Naive thymus-derived CD4-positive, alpha-beta T cell (primary cell): Measurements from ENCODE around the gene KBTBD13. TPM values are rescaled to one million over a fixed set of nuclear protein-coding genes. Genes with fewer than 3 reads are reported as not detected.

Experiments used
- ATAC-seq: fragments of 150-1000 bp; cut with Tn5 transposase; 2 replicates; pipeline ENCODE4 v1.10.0; 2021; ENCODE audit warnings: mild to moderate bottlenecking, moderate library complexity
- CTCF ChIA-PET: fragments of 350-600 bp; sonication (Branson Sonifier 250); formaldehyde crosslinking; loops from one replicate; lab custom pipeline; 2021; ENCODE audit warnings: antibody characterized with exemption; lab: Charles Lee
- POLR2A ChIA-PET: fragments of 350-600 bp; sonication (Branson Sonifier 250); formaldehyde crosslinking; loops from one replicate; lab custom pipeline; 2021; ENCODE audit warnings: antibody characterized with exemption, inconsistent platforms; lab: Charles Lee
- DNase-seq, 9 donors: peaks; one replicate each; pipeline versions ENCODE4 v3.0.0 to v3.0.0-alpha.2; 2020 to 2022; ENCODE audit warnings: mixed read lengths in 1 of 9
- H3K27ac ChIP-seq: one replicate; pipeline ENCODE4 v1.7.0; 2013; ENCODE audit warnings: mild to moderate bottlenecking, low read depth, low read length, moderate library complexity
- H3K27me3 ChIP-seq, 2 donors: one replicate each; pipeline ENCODE4 v1.7.0; 2013; ENCODE audit warnings: low read length in 2 of 2, mild to moderate bottlenecking in 2 of 2, moderate library complexity in 2 of 2; ENCODE audit not compliant: control insufficient read depth in 2 of 2, insufficient read depth in 2 of 2
- H3K36me3 ChIP-seq, 3 experiments: 1 replicate in 2 of 3; 2 replicates in 1 of 3; pipeline ENCODE4 v1.7.0; 2013; ENCODE audit warnings: low read length in 3 of 3, mild to moderate bottlenecking in 3 of 3, moderate library complexity in 1 of 3; ENCODE audit not compliant: insufficient read depth in 3 of 3, control insufficient read depth in 2 of 3
- H3K4me1 ChIP-seq, 2 donors: one replicate each; pipeline ENCODE4 v1.7.0; 2013; ENCODE audit warnings: low read length in 2 of 2, mild to moderate bottlenecking in 2 of 2, moderate library complexity in 1 of 2; ENCODE audit not compliant: control insufficient read depth in 2 of 2, insufficient read depth in 2 of 2
- H3K4me3 ChIP-seq: 2 replicates; pipeline ENCODE4 v1.7.0; 2013; ENCODE audit warnings: mild to moderate bottlenecking, low read length
- H3K9me3 ChIP-seq, 3 experiments: 1 replicate in 2 of 3; 2 replicates in 1 of 3; pipeline ENCODE4 v1.7.0; 2013; ENCODE audit warnings: low read length in 3 of 3; ENCODE audit not compliant: control insufficient read depth in 2 of 3
- H3K27ac Mint-ChIP-seq, 9 donors: one replicate each; pipeline ENCODE4 v1.8.0; 2020 to 2022; ENCODE audit warnings: mixed read lengths in 9 of 9, mild to moderate bottlenecking in 8 of 9, moderate library complexity in 5 of 9, inconsistent platforms in 2 of 9
- H3K27me3 Mint-ChIP-seq, 5 donors: one replicate each; pipeline ENCODE4 v1.8.0; 2021 to 2022; ENCODE audit warnings: mixed read lengths in 5 of 5, mild to moderate bottlenecking in 1 of 5
- H3K36me3 Mint-ChIP-seq, 5 donors: one replicate each; pipeline ENCODE4 v1.8.0; 2020 to 2022; ENCODE audit warnings: mixed read lengths in 5 of 5, mild to moderate bottlenecking in 3 of 5, inconsistent platforms in 1 of 5
- H3K4me1 Mint-ChIP-seq, 7 donors: one replicate each; pipeline ENCODE4 v1.8.0; 2020 to 2022; ENCODE audit warnings: mixed read lengths in 7 of 7, mild to moderate bottlenecking in 3 of 7, inconsistent platforms in 1 of 7
- H3K4me3 Mint-ChIP-seq, 10 donors: one replicate each; pipeline ENCODE4 v1.8.0; 2020 to 2022; ENCODE audit warnings: mild to moderate bottlenecking in 10 of 10, mixed read lengths in 10 of 10, moderate library complexity in 6 of 10, inconsistent platforms in 2 of 10
- H3K9me3 Mint-ChIP-seq, 11 donors: one replicate each; pipeline ENCODE4 v1.8.0; 2020 to 2022; ENCODE audit warnings: mixed read lengths in 11 of 11, mild to moderate bottlenecking in 4 of 11, inconsistent platforms in 1 of 11, moderate library complexity in 1 of 11
- intact Hi-C, 2 donors: fragments of 100-400 bp; cut with micrococcal nuclease; formaldehyde crosslinking; loops; one replicate each; pipeline ENCODE4 v1.15.1; 2023
- polyA plus RNA-seq, 2 donors: library from polyadenylated mRNA; unstranded; fragments of 300-500 nt; fragmentation: Illumina TruSeq; gene quantifications; one replicate each; pipeline ENCODE4 v1.2.3, GENCODE V29; 2021
- total RNA-seq, 6 experiments: library from RNA in 5 of 6; stranded (reverse) in 5 of 6; gene quantifications; 1 replicate in 5 of 6; 2 replicates in 1 of 6; pipeline ENCODE4 v1.2.3 and lab custom pipeline; 2021 to 2026

Gene KBTBD13
- total and polyA plus RNA-seq, 7 experiments from 2014 or later: not detected

DNA sequence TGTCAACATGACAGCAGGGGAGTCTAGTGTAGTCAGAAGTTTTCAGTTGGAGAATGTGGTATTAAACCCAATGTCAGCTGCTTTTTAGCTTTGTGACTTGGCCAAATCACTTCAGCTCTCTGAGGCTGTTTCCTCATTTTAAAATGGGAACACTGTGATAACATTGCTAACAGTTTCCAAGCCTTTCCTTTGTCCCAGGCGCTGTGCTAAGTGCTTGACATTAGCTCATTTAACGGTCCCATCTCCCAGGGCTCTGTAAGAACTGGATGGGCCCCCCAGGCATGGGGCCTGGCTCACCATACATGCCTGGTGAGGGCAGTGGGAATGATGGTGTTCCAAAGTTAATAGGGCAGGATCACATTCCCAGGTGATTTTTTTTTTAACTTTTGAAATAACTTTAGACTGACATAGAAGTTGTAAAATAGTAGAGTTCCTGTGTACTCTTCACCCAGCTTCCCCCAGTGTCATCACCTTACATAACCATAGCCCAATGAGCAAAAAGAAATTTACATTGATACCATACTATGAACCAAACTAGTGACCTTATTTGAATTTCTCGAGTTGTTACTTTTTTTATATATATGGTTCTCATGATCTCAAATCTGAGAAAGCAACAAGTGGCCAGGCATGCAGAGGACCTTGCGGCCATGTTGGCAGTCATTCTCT is 16.5 kb upstream of the KBTBD13 start:
- Histone ChIP-seq H3K4me3 (no peak overlapping the region), H3K4me1 (no peaks in the 10 kb centered on the region), H3K27ac (no peak overlapping the region), H3K36me3 (no peaks in the 10 kb centered on the region), H3K27me3 (no peaks in the 10 kb centered on the region), H3K9me3 (no peaks in the 10 kb centered on the region)
- H3K27ac Mint-ChIP-seq: no peak overlapping the region
- H3K27me3 Mint-ChIP-seq: peaks cover 1 to 21% (median 8%) of the 10 kb centered on the region in 5 donors
- no peak overlapping the region for H3K4me3 Mint-ChIP-seq
- DNase-seq: no peak
- intact Hi-C loops: no loop called here
- H3K9me3 Mint-ChIP-seq: peaks cover 0 to 5% (median 0%) of the 10 kb centered on the region in 11 donors
- no peak for ATAC-seq
- H3K4me1 Mint-ChIP-seq: peaks cover 0 to 9% (median 0%) of the 10 kb centered on the region in 7 donors
- CTCF ChIA-PET: no interaction called here
- H3K36me3 Mint-ChIP-seq: no peaks in the 10 kb centered on the region
- POLR2A ChIA-PET: no interaction called here

DNA sequence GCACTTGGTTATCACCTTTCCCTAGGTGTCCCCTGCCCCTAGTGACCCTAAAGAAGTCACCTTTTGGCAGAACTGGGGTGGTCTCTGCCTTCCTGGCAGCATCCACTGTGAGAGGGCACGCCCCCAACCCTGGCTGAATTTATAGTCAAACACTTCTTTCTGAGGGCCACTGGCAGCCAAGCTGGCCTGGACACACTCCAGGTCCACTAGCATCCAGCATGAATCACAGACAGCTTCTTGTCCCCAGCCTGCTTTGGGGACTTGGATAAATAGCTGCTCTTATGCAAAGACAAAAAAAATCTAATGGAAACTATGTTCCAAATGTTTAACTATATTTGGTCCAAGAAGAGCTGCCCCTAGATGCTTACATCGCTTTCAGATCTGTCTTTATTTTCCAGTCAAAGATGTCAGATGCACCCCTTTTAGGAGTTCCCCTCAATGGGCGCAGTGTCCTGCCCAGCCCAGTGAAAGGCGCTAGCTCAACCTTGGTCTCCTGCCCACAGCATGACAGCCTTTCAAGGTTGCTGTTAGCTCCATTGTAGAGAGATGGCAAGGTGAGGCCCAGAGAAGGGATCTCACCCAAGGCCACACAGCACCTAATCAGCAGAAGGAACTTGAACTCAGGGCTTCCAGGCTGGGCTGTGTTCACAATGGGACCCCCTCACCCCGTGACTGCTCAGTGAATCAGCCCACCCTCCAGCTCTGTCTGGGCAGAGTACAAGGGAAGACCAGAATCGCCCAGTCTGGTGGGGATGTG is 15.7 kb upstream of the KBTBD13 start:
- CTCF ChIA-PET: interaction anchor here (0.6 kb wide), 1 partner anchor 34 kb away, joined by 5 read pairs; no protein-coding TSS in a partner anchor
- peaks cover 9 to 29% (median 15%) of the 10 kb centered on the region in 5 donors for H3K27me3 Mint-ChIP-seq

DNA sequence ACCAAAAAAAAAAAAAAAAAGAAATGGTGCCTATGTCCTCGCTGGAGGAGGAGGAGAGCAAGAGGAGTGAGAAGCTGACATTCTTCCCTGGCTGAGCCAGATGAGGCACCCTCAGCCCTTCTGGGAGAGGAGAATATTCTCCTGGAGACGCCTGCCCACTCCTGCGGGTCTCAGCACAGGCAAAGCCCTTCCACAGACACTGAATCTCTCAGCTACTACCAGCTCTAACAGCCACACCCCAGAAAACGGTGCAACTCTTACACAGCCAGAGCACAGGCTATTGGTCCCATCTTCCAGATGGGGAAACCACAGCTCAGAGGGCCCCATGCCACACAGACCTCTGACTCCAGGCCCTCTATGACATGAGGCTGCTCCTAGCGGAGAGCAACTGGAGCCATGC is 14.5 kb upstream of the KBTBD13 start:
- Histone ChIP-seq H3K4me3 (no peak overlapping the region), H3K9me3 (no peaks in the 10 kb centered on the region), H3K36me3 (no peaks in the 10 kb centered on the region), H3K27ac (no peak overlapping the region), H3K27me3 (peaks cover 0 to 3% of the 10 kb centered on the region in 2 donors), H3K4me1 (no peaks in the 10 kb centered on the region)
- CTCF ChIA-PET: interaction anchor here (0.6 kb wide), 1 partner anchor 12 kb away, joined by 3 read pairs; no protein-coding TSS in a partner anchor
- Mint-ChIP-seq H3K4me3 (no peak overlapping the region), H3K4me1 (peaks cover 0 to 2% (median under 1%) of the 10 kb centered on the region in 7 donors), H3K27me3 (peaks cover 21 to 36% (median 26%) of the 10 kb centered on the region in 5 donors), H3K27ac (no peak overlapping the region), H3K36me3 (no peaks in the 10 kb centered on the region), H3K9me3 (peaks cover 0 to 5% (median 0%) of the 10 kb centered on the region in 11 donors)
- no peak for ATAC-seq
- POLR2A ChIA-PET: no interaction called here
- DNase-seq: no peak
- intact Hi-C loops: no loop called here

More for the DNA sequence above, 15.7 kb upstream of the KBTBD13 start:
- Histone ChIP-seq H3K36me3 (no peaks in the 10 kb centered on the region), H3K4me3 (no peak overlapping the region), H3K27me3 (no peaks in the 10 kb centered on the region), H3K9me3 (no peaks in the 10 kb centered on the region), H3K27ac (no peak overlapping the region), H3K4me1 (no peaks in the 10 kb centered on the region)
- Mint-ChIP-seq H3K4me1 (peaks cover 0 to 3% (median 0%) of the 10 kb centered on the region in 7 donors), H3K36me3 (no peaks in the 10 kb centered on the region), H3K9me3 (peaks cover 0 to 5% (median 0%) of the 10 kb centered on the region in 11 donors), H3K4me3 (no peak overlapping the region), H3K27ac (no peak overlapping the region)
- POLR2A ChIA-PET: interaction anchor here (0.6 kb wide), 1 partner anchor 352 kb away, joined by 3 read pairs; no protein-coding TSS in a partner anchor
- intact Hi-C loops: no loop called here
- ATAC-seq (no peak), DNase-seq (no peak)

DNA sequence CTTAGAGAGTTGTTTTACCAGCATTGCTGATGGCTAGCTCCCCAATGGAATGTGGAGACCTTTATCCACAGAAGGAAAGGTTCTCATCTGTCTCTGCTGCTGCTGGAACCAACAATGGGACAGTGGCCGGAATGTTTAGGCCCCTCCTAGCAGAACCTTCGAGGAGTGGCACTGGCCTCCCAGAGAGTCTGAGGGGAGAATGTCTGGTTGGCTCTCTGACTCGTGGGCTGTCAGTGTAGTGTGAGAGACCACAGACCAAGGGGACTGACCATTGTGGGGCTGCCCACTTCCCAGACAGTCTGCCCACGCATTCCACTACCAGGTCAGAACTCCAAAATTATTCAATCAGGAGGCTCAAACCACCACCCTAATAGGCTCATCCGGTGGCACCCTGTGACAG is 13.8 kb upstream of the KBTBD13 start:
- ChIA-PET CTCF (no interaction called here), POLR2A (interaction anchor here (0.5 kb wide), 1 partner anchor 46 kb away, joined by 3 read pairs; no protein-coding TSS in a partner anchor)
- peaks cover 0 to 6% (median 3%) of the 10 kb centered on the region in 7 donors for H3K4me1 Mint-ChIP-seq
- no peak overlapping the region for H3K27ac Mint-ChIP-seq
- peaks cover 25 to 40% (median 30%) of the 10 kb centered on the region in 5 donors for H3K27me3 Mint-ChIP-seq
- H3K4me3 Mint-ChIP-seq: no peak overlapping the region
- no peak overlapping the region for H3K27ac ChIP-seq
- DNase-seq (no peak), ATAC-seq (no peak)
- no peaks in the 10 kb centered on the region for H3K36me3 ChIP-seq
- H3K27me3 ChIP-seq: peaks cover 0 to 3% of the 10 kb centered on the region in 2 donors
- peaks cover 0 to 5% (median 0%) of the 10 kb centered on the region in 11 donors for H3K9me3 Mint-ChIP-seq
- no peaks in the 10 kb centered on the region for H3K9me3 ChIP-seq
- H3K36me3 Mint-ChIP-seq: no peaks in the 10 kb centered on the region
- intact Hi-C loops: no loop called here
- H3K4me3 ChIP-seq: no peak overlapping the region
- no peaks in the 10 kb centered on the region for H3K4me1 ChIP-seq

DNA sequence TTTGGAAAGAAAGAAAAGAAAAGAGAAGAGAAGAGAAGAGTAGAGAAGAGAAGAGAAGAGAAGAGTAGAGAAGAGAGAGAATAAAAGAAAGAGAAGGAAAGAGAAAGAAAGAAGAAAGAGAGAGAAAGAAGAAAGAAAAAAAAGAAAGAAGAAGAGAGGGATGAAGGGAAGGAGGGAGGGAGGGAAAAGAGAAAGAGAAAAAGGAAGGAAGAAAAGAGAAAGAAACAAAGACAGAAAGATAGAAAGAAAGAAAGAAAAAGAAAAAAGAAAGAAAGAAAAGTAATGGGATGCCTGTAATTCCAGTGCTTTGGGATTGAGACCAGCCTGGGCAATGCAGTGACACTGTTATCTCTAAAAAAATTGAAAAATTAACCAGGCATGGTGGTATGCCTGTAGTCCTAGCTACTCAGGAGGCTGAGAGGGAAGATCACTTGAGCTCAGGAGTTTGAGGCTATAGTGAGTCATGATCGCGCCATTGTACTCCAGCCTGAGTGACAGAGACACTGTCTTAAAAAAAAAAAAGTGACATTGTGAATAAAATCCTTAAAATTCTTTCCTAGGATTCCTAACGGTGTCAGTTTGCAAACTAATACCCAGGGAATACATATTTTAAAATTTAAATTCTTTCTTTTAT is 10.4 kb upstream of the KBTBD13 start:
- Histone ChIP-seq H3K36me3 (no peaks in the 10 kb centered on the region), H3K27me3 (peaks cover 0 to 3% of the 10 kb centered on the region in 2 donors), H3K9me3 (no peaks in the 10 kb centered on the region), H3K4me1 (no peaks in the 10 kb centered on the region), H3K27ac (no peak overlapping the region), H3K4me3 (no peak overlapping the region)
- peaks cover 33 to 62% (median 37%) of the 10 kb centered on the region in 5 donors for H3K27me3 Mint-ChIP-seq
- H3K27ac Mint-ChIP-seq: no peak overlapping the region
- H3K4me1 Mint-ChIP-seq: peaks cover 0 to 13% (median 8%) of the 10 kb centered on the region in 7 donors
- intact Hi-C loops: no loop called here
- ChIA-PET POLR2A (interaction anchor here (0.6 kb wide), 1 partner anchor 240 kb away, joined by 3 read pairs; no protein-coding TSS in a partner anchor), CTCF (interaction anchor here (0.7 kb wide), 1 partner anchor 32 kb away, joined by 3 read pairs; no protein-coding TSS in a partner anchor)
- peak overlapping the region in 1 of 10 donors; percentile 13 for H3K4me3 Mint-ChIP-seq
- no peaks in the 10 kb centered on the region for H3K9me3 Mint-ChIP-seq
- H3K36me3 Mint-ChIP-seq: no peaks in the 10 kb centered on the region
- DNase-seq: no peak
- ATAC-seq: no peak

DNA sequence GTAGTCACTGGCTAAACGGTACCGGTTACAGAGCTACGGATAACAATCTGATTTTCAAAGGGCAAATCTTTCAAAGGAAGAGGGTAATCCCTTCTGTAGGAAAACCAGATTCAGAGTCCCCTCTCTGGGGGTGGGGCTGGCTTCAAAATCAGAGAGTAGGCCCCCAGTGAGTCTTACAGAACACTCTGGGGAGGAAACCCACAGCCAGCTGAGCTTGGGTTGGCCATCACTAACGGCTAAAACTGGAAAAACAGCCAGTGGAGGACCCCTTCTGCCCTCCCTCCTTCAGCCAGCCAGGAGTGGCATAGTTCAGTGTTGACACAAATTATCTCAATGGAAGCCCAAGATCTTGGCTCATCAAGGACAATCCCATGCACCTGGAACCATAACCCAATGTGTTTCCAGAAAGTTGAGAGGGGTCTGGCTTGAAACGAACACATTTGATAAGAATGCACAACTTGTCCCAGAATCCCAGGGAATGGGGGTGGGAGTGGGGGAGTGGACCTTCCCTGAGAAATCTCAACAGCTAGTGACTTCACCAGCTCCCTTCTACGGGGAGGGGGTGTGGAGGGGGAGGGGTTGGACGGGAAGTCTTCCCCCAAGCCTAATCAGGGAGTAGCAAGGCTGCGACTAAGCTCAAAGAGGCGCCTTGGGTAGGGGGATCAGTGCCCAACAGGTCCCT is 9.8 kb upstream of the KBTBD13 start:
- Mint-ChIP-seq H3K4me3 (peak overlapping the region in 5 of 10 donors; percentile 13 to 70 (median 49)), H3K27me3 (peaks cover 33 to 62% (median 37%) of the 10 kb centered on the region in 5 donors), H3K9me3 (no peaks in the 10 kb centered on the region), H3K36me3 (no peaks in the 10 kb centered on the region), H3K27ac (no peak overlapping the region), H3K4me1 (peaks cover 0 to 13% (median 8%) of the 10 kb centered on the region in 7 donors)
- Histone ChIP-seq H3K36me3 (no peaks in the 10 kb centered on the region), H3K4me3 (no peak overlapping the region), H3K27me3 (peaks cover 0 to 3% of the 10 kb centered on the region in 2 donors), H3K9me3 (no peaks in the 10 kb centered on the region), H3K4me1 (no peaks in the 10 kb centered on the region), H3K27ac (no peak overlapping the region)
- intact Hi-C loops: no loop called here
- CTCF ChIA-PET: interaction anchor here (0.7 kb wide), 1 partner anchor 33 kb away, joined by 3 read pairs; no protein-coding TSS in a partner anchor
- no peak for ATAC-seq
- DNase-seq: no peak
- POLR2A ChIA-PET: interaction anchor here (0.6 kb wide), 1 partner anchor 239 kb away, joined by 3 read pairs; no protein-coding TSS in a partner anchor
